D721Med (cell line): ENCODE results near the gene HOXA7.

Source experiments
- DNase-seq: peaks from one replicate; pipeline ENCODE4 v3.0.0; 2011; ENCODE audit warnings: low spot score; ENCODE audit not compliant: insufficient read length
- FAIRE-seq: peaks from 2 replicates; lab custom pipeline; 2011; peaks lifted over from hg19 to GRCh38; lab: Jason Lieb, UNC
- CTCF ChIP-seq: IDR thresholded peaks from 2 replicates; pipeline ENCODE4 v1.5.1; 2012; ENCODE audit warnings: mild to moderate bottlenecking, control low read depth; ENCODE audit not compliant: insufficient read depth; ENCODE audit errors: missing control alignments

Gene HOXA7

GRCh38 chr7:27134392-27134791 lies 22.1 kb downstream of the HOXA7 start:
- no peak for DNase-seq
- no peak for TF ChIP-seq CTCF
- FAIRE-seq, result no peak

GRCh38 chr7:27133409-27134231 lies 22.9 kb downstream of the HOXA7 start:
- no peak for TF ChIP-seq CTCF
- FAIRE-seq, result no peak
- DNase-seq, result no peak

- FAIRE-seq, result no peak
- TF ChIP-seq CTCF, result no peak
- DNase-seq, result no peak
Measured at GRCh38 chr7:27132978-27133377, 23.5 kb downstream of the HOXA7 start.

- FAIRE-seq (no peak), DNase-seq (no peak)
- no peak for TF ChIP-seq CTCF
Measured at GRCh38 chr7:27132214-27132613, 24.3 kb downstream of the HOXA7 start.

GRCh38 chr7:27131390-27131819 lies 25.1 kb downstream of the HOXA7 start:
- no peak for FAIRE-seq
- no peak for DNase-seq
- TF ChIP-seq CTCF, result no peak

- no peak for FAIRE-seq
- DNase-seq, result no peak
- no peak for TF ChIP-seq CTCF
Measured at GRCh38 chr7:27130540-27131389, 25.7 kb downstream of the HOXA7 start, which contains the start of gene HOXA4. HOXA4 (minus strand) TSS chr7:27130757; CDS start chr7:27130733, 24 bp downstream.
